Activated naive CD8-positive, alpha-beta T cell treated with anti-CD3 and anti-CD28 coated beads for 36 hours (primary cell): ENCODE measurements around the gene KHDRBS2. TPM values are rescaled to one million over a fixed set of nuclear protein-coding genes. Genes with fewer than 3 reads are reported as not detected.

ENCODE experiments used
- DNase-seq: peaks from one replicate; pipeline ENCODE4 v3.0.0; 2021
- H3K27ac Mint-ChIP-seq: one replicate; pipeline ENCODE4 v1.8.0; 2022; ENCODE audit warnings: mild to moderate bottlenecking, moderate library complexity, mixed read lengths
- H3K27me3 Mint-ChIP-seq: one replicate; pipeline ENCODE4 v1.8.0; 2022; ENCODE audit warnings: mild to moderate bottlenecking, mixed read lengths
- H3K36me3 Mint-ChIP-seq: one replicate; pipeline ENCODE4 v1.8.0; 2021; ENCODE audit warnings: mild to moderate bottlenecking, mixed read lengths
- H3K4me1 Mint-ChIP-seq: one replicate; pipeline ENCODE4 v1.8.0; 2021; ENCODE audit warnings: mixed read lengths
- H3K4me3 Mint-ChIP-seq: one replicate; pipeline ENCODE4 v1.8.0; 2022; ENCODE audit warnings: mild to moderate bottlenecking, moderate library complexity, mixed read lengths
- H3K9me3 Mint-ChIP-seq: one replicate; pipeline ENCODE4 v1.8.0; 2022; ENCODE audit warnings: mixed read lengths
- total RNA-seq, 2 experiments: library from RNA; stranded (reverse); gene quantifications; one replicate each; pipeline ENCODE4 v1.2.3, GENCODE V29; 2021

Gene KHDRBS2
- not detected for total RNA-seq

DNA sequence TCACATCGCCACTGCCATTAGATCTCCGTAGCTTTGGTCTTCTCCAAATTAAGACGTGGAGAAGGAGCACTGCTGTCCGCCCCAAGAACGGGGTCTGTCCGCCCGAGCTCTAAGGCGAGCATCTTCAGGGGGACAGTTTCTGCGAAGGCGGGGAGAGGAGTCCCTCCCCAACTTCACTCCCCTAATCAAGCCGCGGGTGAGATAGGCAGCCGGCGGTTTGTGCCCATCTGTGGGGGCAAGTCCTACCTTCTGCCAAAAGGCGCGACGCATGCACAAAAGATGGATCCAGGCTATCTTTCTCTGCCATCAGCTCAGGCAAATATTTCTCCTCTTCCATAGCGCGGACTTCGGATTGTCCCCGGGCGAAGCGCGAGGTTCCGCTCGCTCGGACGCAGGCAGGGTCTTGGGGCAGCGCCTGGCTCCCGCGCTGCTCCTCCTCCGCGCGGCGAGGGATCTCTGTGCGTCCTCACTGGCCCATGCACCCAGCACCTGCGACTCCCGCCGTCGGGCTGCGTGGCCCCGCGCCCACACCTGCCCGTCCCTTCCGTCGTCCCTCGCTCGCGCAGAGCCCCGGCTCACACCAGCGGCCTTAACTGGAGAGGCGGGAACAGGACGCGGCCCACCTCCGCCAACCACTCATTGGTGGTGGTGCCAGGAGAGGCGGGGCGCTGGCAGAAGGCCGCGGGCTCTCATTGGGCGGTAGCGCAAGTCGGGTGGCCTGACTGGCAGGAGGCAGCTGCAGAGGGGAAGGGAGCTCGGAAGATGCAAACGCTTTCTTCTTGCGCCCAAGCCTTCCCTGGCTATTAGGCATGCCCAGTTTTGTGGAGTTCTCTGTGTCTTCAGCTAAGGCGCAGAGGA lies at the start of gene KHDRBS2:
Gene KHDRBS2 (minus strand): TSS at position 614 of the 858 bp plus-strand sequence.
- Mint-ChIP-seq H3K4me1 (no peaks in the 10 kb centered on the region), H3K36me3 (no peaks in the 10 kb centered on the region), H3K27me3 (peaks cover 27% of the 10 kb centered on the region), H3K9me3 (no peaks in the 10 kb centered on the region), H3K27ac (no peak within 1 kb of the TSS), H3K4me3 (peak within 1 kb of the TSS; percentile 60)
- peak; percentile 42 for DNase-seq

DNA sequence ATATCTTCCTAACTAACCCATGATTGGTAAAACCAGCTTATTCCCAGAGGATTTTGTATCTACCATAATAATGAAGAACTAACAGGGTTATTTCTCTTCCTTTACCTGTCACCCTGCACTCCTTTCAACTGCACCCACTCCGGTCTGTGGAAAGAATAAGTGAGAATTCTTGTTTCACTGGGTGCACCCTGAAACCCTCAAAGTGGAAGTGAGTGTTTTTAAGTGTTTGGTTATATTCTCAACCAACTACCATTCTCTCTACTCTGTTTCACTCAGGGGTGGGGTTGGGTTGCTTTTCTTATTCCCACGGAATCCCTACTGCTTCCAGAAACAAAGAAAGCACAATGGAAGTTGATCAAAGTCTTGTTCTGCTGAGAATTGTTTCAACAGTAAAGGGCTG lies 42.6 kb upstream of the KHDRBS2 start:
- Mint-ChIP-seq H3K27me3 (no peaks in the 10 kb centered on the region), H3K9me3 (peaks cover 5% of the 10 kb centered on the region), H3K27ac (no peak overlapping the region), H3K4me1 (no peaks in the 10 kb centered on the region), H3K36me3 (no peaks in the 10 kb centered on the region), H3K4me3 (no peak overlapping the region)
- DNase-seq, result no peak

DNA sequence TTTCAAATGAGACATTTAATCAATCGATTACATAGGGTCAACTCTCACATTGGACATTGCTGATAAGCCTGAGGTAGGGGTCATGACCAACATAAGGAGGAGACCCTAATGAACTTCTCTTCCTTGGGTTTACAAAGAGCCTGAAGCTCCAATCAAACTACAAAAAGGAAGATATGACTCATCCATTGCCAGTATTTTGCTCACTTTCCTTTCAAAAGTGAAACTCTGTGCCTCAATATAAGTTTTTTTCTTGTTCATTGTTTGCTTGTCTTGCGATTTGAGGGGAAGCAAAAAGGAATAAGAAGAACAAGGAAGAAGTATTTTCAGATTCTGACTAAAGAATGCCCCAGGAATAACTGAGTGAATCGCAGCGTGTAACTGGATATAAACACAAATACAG lies 38.8 kb upstream of the KHDRBS2 start:
- no peak for DNase-seq
- Mint-ChIP-seq H3K4me1 (no peaks in the 10 kb centered on the region), H3K36me3 (no peaks in the 10 kb centered on the region), H3K27ac (no peak overlapping the region), H3K4me3 (no peak overlapping the region), H3K9me3 (peaks cover 2% of the 10 kb centered on the region), H3K27me3 (no peaks in the 10 kb centered on the region)

DNA sequence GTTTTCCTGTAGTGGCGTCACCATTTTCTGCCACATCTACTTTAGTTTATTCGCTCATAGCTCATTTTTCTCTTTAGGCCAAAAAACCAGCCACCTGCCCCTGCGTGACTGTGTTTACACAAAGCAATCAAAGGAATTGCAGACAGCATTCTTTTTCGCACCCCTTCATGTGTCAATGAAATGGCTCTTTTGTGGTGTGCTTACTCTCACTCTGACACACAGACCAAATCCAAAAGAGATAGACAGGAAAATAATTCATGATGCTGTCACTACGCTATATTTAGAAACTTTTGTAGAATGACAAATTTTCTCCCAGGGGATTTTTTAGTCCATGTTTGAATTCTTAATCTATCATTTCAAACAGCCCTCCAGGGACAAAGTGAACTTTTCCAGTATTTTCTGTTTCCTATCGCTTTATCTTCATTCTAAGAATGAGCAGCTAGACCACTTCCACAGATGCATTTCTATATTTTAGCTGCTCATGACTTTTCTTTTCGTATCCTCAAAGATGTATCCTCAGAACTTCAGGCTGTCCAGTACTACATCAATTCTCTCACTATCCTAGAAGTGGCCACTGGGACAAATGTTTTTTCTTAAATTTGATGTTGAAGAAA lies 37.9 kb upstream of the KHDRBS2 start:
- no peak for DNase-seq
- Mint-ChIP-seq H3K27me3 (no peaks in the 10 kb centered on the region), H3K27ac (no peak overlapping the region), H3K4me3 (no peak overlapping the region), H3K36me3 (no peaks in the 10 kb centered on the region), H3K4me1 (no peaks in the 10 kb centered on the region), H3K9me3 (peaks cover 3% of the 10 kb centered on the region)

DNA sequence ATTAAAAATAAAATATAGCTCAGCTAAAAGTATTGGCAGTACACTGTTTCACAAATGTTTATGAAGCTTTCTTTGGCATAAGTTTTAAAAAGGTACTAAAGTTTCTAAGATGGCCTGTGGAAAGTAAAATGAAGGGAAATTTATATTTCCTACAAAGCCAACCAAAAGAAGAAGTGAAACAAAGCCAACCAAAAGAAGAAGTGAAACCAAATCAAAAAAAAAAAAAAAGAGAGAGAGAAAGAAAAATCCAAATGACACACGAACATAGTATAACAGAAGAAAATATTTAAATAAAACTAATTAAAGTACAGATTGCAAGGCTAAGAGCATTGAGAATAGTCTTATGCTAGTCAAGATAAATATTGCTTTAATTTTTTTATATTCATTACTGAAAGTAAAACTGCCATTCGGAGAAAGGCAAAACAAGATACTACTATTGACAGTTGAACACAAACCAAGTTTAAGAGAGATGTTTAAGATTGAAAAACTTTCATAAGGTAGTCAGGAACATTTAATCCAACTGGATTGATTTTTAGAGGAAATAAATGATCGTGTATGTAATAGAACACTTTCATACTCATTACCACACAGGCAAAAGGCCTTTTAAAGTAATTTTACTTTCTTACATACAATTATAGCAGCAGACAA lies 12.8 kb upstream of the KHDRBS2 start:
- Mint-ChIP-seq H3K27me3 (no peaks in the 10 kb centered on the region), H3K4me1 (no peaks in the 10 kb centered on the region), H3K27ac (no peak overlapping the region), H3K4me3 (no peak overlapping the region), H3K36me3 (no peaks in the 10 kb centered on the region), H3K9me3 (peaks cover 6% of the 10 kb centered on the region)
- DNase-seq, result no peak

DNA sequence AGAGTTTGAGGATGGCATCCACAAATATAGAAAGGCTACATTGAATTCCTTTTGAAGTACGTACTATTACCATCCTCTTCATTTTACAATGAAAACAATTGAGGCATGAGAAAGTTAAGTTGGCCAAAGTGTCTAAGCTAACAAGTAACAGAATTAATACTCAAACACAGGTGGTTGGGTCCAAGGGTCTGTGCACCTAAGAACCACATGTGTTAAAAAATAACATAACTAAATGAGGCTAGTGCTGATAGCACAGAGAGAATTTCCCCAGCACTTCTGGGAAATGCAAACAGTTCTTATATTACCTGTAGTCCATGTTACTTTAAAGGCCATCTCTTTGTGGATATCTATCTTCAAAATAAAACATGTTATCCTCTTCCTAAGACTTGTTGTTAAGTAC lies 10.5 kb upstream of the KHDRBS2 start:
- Mint-ChIP-seq H3K27me3 (no peaks in the 10 kb centered on the region), H3K4me3 (no peak overlapping the region), H3K36me3 (no peaks in the 10 kb centered on the region), H3K27ac (no peak overlapping the region), H3K4me1 (no peaks in the 10 kb centered on the region), H3K9me3 (peaks cover 7% of the 10 kb centered on the region)
- no peak for DNase-seq

DNA sequence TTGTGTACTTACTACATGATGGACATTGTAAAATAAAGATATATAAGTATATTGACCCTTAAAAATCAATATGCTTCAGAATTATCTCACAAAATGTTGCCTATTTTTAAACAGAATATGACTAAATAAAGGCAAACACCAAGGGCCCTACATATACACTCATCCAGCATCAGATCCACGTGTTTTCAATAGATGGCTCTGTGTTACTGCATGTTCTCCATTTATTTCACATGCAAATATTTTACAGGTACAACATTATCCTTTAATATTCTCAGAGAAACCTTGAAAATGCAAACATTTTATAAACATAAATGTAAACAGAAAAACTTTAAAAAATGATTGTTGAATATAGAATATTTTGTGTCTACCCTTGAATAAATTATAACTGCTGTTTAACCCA lies 2.9 kb upstream of the KHDRBS2 start:
- H3K27ac Mint-ChIP-seq, result no peak overlapping the region
- H3K9me3 Mint-ChIP-seq, result peaks cover 1% of the 10 kb centered on the region
- no peaks in the 10 kb centered on the region for H3K4me1 Mint-ChIP-seq
- DNase-seq, result no peak
- H3K4me3 Mint-ChIP-seq, result no peak overlapping the region
- H3K27me3 Mint-ChIP-seq, result peaks cover 25% of the 10 kb centered on the region
- no peaks in the 10 kb centered on the region for H3K36me3 Mint-ChIP-seq

DNA sequence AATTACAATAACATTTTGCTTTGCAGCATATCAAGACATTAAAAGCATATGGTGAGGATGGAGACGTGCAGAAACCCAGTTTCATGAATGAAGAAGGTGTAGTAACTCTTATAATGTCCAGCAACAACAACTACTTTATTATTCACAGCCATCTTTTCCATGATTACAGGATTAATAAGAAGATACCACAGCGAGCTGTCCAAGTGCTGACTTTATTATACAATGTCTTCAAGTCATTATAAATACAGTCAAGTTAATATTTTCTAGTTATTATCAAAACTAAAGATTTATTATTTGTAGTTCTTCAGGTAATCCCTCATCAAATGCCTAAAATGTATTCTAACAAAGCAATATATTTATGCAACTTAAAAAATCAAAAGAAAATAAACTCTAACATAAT lies 2.5 kb upstream of the KHDRBS2 start:
- H3K4me1 Mint-ChIP-seq, result no peaks in the 10 kb centered on the region
- peaks cover 1% of the 10 kb centered on the region for H3K9me3 Mint-ChIP-seq
- H3K36me3 Mint-ChIP-seq, result no peaks in the 10 kb centered on the region
- H3K27me3 Mint-ChIP-seq, result peaks cover 27% of the 10 kb centered on the region
- no peak for DNase-seq
- H3K4me3 Mint-ChIP-seq, result no peak overlapping the region
- H3K27ac Mint-ChIP-seq, result no peak overlapping the region

DNA sequence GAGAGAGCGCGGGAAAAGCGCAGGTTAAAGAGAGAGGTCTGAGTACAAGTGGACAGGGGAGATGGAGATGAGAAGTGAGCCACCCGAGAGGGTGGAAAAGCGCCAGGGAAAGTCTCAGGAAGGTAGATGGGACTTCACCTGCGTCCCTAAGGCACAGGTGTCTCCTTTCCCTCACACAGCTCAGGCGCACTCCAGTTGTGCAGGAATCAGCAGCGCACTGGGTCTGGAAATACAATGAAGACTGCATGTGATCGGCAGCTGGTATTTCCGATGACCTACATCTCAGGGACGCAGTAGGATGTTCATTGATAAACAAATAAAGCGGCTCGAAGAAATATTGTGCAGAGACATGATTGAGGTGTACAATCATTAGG lies 432 bp upstream of the KHDRBS2 start:
- Mint-ChIP-seq H3K4me1 (no peaks in the 10 kb centered on the region), H3K27me3 (peaks cover 27% of the 10 kb centered on the region), H3K9me3 (no peaks in the 10 kb centered on the region), H3K4me3 (peak overlapping the region; percentile 60), H3K27ac (no peak overlapping the region), H3K36me3 (no peaks in the 10 kb centered on the region)
- no peak for DNase-seq

DNA sequence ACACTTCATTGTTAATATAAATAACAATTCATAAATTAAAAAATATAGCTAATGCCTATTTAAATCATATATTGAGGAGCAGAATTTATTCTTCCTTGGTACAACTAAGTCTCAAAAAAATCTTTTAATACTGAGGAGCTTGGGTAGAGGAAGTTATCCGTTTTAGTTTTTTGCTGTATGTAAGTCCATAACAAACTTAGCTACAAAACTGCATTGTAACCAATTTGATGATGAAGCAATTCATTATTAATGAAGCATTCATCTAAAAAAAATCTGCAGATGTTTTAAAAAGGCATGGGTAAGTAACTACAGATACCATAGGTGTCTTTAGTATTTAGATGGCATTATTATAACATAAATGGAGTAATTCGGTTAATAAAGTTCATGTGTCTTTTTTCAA lies 1.3 kb downstream of the KHDRBS2 start:
- H3K4me1 Mint-ChIP-seq, result no peaks in the 10 kb centered on the region
- no peak overlapping the region for H3K27ac Mint-ChIP-seq
- H3K36me3 Mint-ChIP-seq, result no peaks in the 10 kb centered on the region
- H3K9me3 Mint-ChIP-seq, result no peaks in the 10 kb centered on the region
- DNase-seq, result no peak
- peaks cover 27% of the 10 kb centered on the region for H3K27me3 Mint-ChIP-seq
- no peak overlapping the region for H3K4me3 Mint-ChIP-seq

DNA sequence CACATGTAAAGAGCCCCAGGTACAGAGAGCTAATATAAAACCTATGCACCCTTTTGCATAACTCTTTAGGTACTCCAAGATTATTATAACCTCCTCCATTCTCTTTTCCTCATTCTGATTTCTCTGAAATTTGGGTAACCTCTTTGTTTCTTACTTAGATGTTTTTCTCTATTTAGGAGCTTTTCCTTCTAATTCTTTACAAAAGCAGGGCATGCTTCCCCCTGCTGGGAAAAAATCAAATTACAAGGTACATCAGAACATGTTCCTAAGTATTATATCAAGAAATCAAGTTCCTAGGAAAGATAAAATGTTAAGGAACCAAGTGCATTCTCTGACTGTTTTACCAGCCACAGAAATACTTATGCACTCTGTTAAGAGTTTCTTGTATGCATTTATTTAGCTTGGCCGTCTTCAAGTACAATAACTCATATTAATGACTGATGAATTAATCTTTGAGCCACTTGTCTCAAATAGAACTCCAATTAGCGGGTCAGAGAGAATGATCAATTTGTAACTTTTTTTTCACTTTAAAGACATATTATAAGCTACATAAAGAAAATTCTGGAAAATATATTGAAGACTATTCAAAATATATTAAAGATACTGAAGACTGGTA lies 2.1 kb downstream of the KHDRBS2 start:
- H3K4me1 Mint-ChIP-seq, result no peaks in the 10 kb centered on the region
- no peaks in the 10 kb centered on the region for H3K9me3 Mint-ChIP-seq
- peaks cover 27% of the 10 kb centered on the region for H3K27me3 Mint-ChIP-seq
- no peak overlapping the region for H3K4me3 Mint-ChIP-seq
- DNase-seq, result no peak
- no peaks in the 10 kb centered on the region for H3K36me3 Mint-ChIP-seq
- H3K27ac Mint-ChIP-seq, result no peak overlapping the region

DNA sequence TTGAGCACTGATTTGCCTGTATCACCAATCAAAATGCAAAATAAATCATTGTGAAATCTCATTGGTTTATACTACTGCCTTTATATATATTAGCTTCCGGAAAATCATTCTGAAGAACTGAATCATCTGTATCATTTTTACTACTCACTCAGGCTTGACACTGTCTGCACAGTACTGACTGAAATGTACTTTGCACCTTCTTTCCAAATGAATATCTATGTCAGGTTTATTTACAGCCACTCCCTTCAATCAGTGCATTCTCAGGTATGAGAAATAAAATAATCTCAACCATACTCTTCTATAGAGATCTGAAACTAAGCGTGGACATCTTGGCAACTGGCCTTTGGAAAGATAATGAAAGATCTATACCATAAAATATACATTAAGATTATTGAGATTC lies 2.7 kb downstream of the KHDRBS2 start:
- Mint-ChIP-seq H3K27ac (no peak overlapping the region), H3K4me3 (no peak overlapping the region), H3K4me1 (no peaks in the 10 kb centered on the region), H3K27me3 (peaks cover 27% of the 10 kb centered on the region), H3K36me3 (no peaks in the 10 kb centered on the region), H3K9me3 (no peaks in the 10 kb centered on the region)
- no peak for DNase-seq

DNA sequence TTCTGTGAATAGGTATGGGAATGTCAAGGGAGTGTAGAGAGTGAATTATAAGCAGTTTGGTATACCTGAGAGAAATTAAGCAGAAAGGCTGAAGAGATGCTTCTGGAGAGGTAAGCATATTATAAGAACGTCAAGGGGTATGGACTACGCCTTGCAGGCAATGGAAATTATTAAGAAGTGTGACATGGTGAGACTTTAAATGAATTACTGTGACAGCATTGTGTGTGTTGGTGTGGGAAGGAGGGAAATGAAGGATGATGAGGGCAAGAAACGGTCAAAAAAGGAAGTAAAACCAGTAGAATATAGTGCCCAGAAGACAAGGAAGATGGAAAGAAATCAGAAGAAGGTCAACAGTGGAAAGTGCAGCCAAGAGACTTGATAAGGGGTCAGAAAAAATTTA lies 5.9 kb downstream of the KHDRBS2 start:
- H3K4me3 Mint-ChIP-seq, result no peak overlapping the region
- no peaks in the 10 kb centered on the region for H3K9me3 Mint-ChIP-seq
- H3K27me3 Mint-ChIP-seq, result peaks cover 6% of the 10 kb centered on the region
- H3K4me1 Mint-ChIP-seq, result no peaks in the 10 kb centered on the region
- DNase-seq, result no peak
- H3K27ac Mint-ChIP-seq, result no peak overlapping the region
- no peaks in the 10 kb centered on the region for H3K36me3 Mint-ChIP-seq

DNA sequence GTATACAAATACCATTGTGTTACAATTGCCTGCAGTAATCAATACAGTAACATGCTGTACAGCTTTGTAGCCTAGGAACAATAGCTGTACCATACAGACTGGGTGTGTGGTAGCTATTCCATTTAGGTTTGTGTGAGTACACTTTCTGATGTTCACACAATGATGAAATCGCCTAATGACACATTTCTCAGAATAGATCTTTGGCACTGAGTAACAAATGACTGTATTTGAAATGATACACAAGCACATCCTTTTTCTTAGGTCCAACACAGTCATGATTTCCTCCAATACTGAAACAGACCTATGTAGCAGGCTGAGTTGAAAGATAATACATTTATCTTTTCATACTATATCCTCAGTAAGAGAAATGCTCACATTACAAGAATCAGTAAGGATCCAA lies 13.9 kb downstream of the KHDRBS2 start:
- no peaks in the 10 kb centered on the region for H3K36me3 Mint-ChIP-seq
- no peak overlapping the region for H3K4me3 Mint-ChIP-seq
- H3K27me3 Mint-ChIP-seq, result no peaks in the 10 kb centered on the region
- H3K9me3 Mint-ChIP-seq, result no peaks in the 10 kb centered on the region
- H3K27ac Mint-ChIP-seq, result no peak overlapping the region
- H3K4me1 Mint-ChIP-seq, result no peaks in the 10 kb centered on the region
- DNase-seq, result no peak

DNA sequence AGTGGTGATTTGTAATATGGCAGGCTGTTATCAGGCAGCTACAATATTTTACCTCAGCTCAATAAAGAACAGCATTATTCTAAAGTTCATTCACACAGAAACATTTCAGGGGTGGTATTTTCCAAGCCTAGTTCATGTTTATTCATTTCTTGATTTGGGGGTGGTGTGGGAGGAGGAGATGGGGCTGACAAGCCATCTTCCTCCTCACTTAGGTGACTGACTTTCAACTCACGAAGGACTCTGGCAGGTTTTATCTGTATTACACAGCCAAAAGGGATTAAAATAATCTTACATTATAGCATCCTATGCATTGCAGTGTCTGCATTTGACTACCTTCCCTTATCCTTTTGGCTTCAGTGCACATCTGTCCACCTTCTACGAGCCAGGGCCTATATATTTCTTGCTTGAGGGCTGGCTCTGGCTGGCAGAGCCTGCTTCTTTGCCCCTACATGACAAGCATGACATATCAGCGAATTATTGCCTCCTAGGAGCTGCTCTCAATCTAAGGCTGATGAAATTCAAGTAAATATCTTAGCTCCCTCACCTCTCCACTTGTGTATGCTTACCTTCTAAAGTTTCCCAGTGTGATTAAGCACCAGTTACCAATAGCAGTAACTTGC lies 20.0 kb downstream of the KHDRBS2 start:
- H3K9me3 Mint-ChIP-seq, result no peaks in the 10 kb centered on the region

More for the DNA sequence above, 20.0 kb downstream of the KHDRBS2 start:
- no peaks in the 10 kb centered on the region for H3K27me3 Mint-ChIP-seq
- no peak for DNase-seq
- H3K4me1 Mint-ChIP-seq, result no peaks in the 10 kb centered on the region
- H3K4me3 Mint-ChIP-seq, result no peak overlapping the region
- no peak overlapping the region for H3K27ac Mint-ChIP-seq
- H3K36me3 Mint-ChIP-seq, result no peaks in the 10 kb centered on the region
